HUES48 (cell line): Measurements from ENCODE around the gene ITPR1.

Experiments used
- H3K27ac ChIP-seq: one replicate; pipeline ENCODE4 v1.7.0; 2013; ENCODE audit warnings: low read depth, low read length, inconsistent platforms
- H3K27me3 ChIP-seq: 2 replicates; pipeline ENCODE4 v1.6.1; 2013; ENCODE audit warnings: mild to moderate bottlenecking, low read length; ENCODE audit not compliant: control insufficient read depth, insufficient read depth
- H3K36me3 ChIP-seq: 2 replicates; pipeline ENCODE4 v1.6.1; 2013; ENCODE audit warnings: low read length; ENCODE audit not compliant: control insufficient read depth, insufficient read depth
- H3K4me1 ChIP-seq: 2 replicates; pipeline ENCODE4 v1.6.1; 2013; ENCODE audit warnings: mild to moderate bottlenecking, low read length; ENCODE audit not compliant: control insufficient read depth, insufficient read depth
- H3K4me3 ChIP-seq: 2 replicates; pipeline ENCODE4 v1.5.1; 2013; ENCODE audit warnings: mild to moderate bottlenecking, low read depth, low read length
- H3K9ac ChIP-seq: 2 replicates; pipeline ENCODE4 v1.6.1; 2013; ENCODE audit warnings: mild to moderate bottlenecking, low read depth, low read length, moderate library complexity
- H3K9me3 ChIP-seq: 2 replicates; pipeline ENCODE4 v1.6.1; 2013; ENCODE audit warnings: low read length; ENCODE audit not compliant: control insufficient read depth, insufficient read depth

The ITPR1 gene

DNA sequence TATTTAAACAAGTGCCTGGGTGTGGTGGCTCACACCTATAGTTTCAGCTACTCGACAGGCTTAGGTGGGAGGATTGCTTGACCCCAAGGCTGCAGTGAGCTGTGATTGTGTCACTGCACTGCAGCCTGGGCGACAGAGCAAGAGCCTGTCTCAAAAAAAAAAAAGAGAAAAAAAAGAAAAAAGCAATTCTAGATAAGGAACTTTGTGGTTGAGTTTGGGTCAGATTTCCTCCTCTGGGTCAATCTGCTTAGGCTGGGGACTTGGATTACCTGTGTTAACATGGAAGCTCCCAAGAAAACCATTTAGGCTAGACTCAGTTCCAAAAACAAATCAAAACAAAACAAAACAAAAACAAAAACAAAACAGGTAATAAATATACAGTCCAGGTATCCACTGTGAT, 50.0 kb downstream of the ITPR1 start:
- Histone ChIP-seq H3K27me3 (no peaks in the 10 kb centered on the region), H3K4me1 (no peaks in the 10 kb centered on the region), H3K9ac (no peak overlapping the region), H3K36me3 (no peaks in the 10 kb centered on the region), H3K27ac (no peak overlapping the region), H3K9me3 (no peaks in the 10 kb centered on the region), H3K4me3 (no peak overlapping the region)

DNA sequence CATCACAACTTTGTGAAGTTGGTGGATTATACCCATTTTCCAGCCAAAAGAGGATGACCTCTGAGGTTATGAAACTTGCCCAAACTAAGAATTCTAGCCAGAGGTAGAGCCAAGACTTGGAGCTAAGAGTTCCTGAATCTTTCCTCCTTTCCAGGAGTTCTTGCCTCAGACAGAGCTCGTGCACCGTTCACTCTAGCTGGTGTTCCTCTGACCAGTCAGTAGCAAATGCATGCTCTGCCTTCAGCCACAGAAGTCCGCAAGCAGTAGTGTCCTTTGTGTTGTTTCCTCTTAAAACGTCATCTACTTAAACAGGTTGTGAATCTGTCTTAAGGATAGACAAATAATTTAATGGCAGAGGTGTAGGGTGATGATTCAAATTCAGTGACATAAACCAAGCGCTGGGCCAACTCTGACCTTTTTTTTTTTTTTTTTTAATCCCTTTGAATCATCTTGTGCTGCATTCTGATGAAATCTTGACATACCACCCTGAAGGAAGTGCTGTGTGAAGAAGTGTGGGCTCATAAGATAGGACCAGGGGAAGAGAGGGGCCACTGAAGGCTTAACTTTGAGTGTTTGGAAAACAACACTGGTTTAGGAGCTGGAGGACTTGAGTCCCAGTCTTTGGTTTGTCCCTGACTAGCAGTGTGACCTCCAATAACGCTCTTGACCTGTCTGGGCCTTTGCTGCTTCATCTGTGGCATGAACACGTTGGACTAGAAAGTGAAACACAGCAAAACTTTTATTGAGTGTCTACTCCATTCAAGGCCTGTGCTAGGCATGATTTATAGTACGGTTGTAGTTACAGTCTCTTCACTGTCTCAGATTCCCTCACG, 53.4 kb downstream of the ITPR1 start:
- Histone ChIP-seq H3K4me1 (0 out of 2 replicates have a peak, but pooled peaks cover 3% of the 10 kb centered on the region), H3K9me3 (no peaks in the 10 kb centered on the region), H3K36me3 (no peaks in the 10 kb centered on the region), H3K4me3 (no peak overlapping the region), H3K27ac (no peak overlapping the region), H3K27me3 (no peaks in the 10 kb centered on the region), H3K9ac (no peak overlapping the region)

DNA sequence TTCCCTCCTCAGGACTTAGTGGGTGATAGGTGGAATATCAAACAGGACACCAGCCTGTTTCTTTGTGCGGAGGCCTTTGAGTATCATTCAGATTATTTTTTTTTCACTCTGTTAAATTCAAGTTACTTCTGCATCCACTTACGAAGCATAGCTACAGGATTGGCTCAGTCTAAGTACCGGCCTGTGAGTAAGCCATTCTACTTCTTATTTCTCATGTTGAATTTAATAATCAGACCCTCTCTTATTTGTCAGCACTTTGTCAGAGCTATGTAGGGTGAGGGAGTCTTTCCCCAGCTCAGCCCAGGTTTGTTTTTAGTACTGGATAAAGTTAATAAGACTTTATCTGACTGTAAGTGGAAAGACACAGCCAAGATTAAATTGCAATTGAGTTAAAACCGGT, 54.7 kb downstream of the ITPR1 start:
- H3K9me3 ChIP-seq: no peaks in the 10 kb centered on the region
- H3K27me3 ChIP-seq: no peaks in the 10 kb centered on the region
- H3K4me3 ChIP-seq: no peak overlapping the region
- no peak overlapping the region for H3K9ac ChIP-seq
- H3K36me3 ChIP-seq: no peaks in the 10 kb centered on the region
- H3K4me1 ChIP-seq: 0 out of 2 replicates have a peak, but pooled peaks cover 3% of the 10 kb centered on the region
- H3K27ac ChIP-seq: no peak overlapping the region

DNA sequence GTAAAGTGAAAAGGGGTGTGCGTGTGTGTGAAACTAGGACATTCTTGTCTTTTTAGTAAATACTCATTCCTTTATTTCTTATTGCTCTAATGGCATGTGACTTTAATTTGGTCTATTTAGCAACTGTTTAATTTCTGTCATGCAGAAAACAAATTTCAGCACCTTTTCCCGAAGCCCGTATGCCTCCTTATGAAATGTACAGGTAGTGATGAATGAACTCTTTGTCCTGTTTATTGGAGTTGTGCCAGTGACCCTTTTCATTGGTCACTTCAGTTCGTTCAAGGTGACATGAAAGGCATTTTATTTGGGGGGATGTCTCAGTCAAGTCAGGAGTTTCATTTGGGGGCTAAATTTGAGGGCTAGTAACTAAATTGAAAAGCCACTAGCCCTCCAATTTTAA, 55.2 kb downstream of the ITPR1 start:
- H3K4me3 ChIP-seq: no peak overlapping the region

DNA sequence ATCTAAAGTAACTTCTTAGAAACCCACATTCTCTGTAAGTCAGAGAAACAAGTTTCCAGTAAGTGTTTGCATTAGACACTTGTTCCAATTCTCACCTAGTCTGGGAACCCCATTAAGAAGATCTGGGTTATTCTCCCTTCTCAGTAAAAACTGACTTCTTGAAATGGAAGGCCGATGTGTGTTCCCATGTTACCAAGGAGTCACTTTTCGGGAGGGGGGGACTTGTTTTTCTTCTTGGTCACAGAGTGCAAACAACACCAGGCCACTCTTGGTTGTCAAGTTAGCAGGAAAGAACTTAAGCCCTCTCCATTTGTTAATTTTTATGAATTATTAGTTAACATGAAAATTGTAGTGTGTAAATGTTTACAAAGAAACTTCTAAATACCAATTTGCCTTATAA, 55.6 kb downstream of the ITPR1 start:
- Histone ChIP-seq H3K27me3 (no peaks in the 10 kb centered on the region), H3K36me3 (no peaks in the 10 kb centered on the region), H3K27ac (no peak overlapping the region), H3K9ac (no peak overlapping the region), H3K4me1 (0 out of 2 replicates have a peak, but pooled peaks cover 3% of the 10 kb centered on the region), H3K9me3 (no peaks in the 10 kb centered on the region), H3K4me3 (no peak overlapping the region)

More for the DNA sequence above, 55.2 kb downstream of the ITPR1 start:
- Histone ChIP-seq H3K27ac (no peak overlapping the region), H3K9ac (no peak overlapping the region), H3K36me3 (no peaks in the 10 kb centered on the region), H3K4me1 (0 out of 2 replicates have a peak, but pooled peaks cover 3% of the 10 kb centered on the region), H3K27me3 (no peaks in the 10 kb centered on the region), H3K9me3 (no peaks in the 10 kb centered on the region)

DNA sequence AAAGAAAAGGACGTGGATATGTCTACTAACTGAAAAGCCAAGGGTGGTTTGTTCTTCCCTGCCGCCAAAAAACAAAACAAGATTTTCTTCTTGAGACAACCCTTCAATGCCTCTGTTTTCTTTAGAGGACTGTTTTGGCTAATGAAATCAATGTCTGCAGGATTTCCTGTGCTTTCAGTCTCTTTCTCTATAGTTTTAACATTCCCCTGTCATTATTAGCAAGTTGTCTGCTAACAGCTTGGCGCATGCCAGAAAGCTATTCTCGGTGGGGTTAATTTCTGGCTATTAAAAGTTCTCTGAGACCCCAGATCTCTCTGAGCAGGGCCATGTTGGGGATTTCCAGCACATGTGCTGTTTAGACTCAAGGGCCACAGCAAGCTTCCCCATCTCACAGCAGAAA, 56.7 kb downstream of the ITPR1 start:
- Histone ChIP-seq H3K36me3 (no peaks in the 10 kb centered on the region), H3K27ac (no peak overlapping the region), H3K9ac (no peak overlapping the region), H3K4me3 (no peak overlapping the region), H3K27me3 (no peaks in the 10 kb centered on the region), H3K4me1 (0 out of 2 replicates have a peak, but pooled peaks cover 3% of the 10 kb centered on the region), H3K9me3 (no peaks in the 10 kb centered on the region)

DNA sequence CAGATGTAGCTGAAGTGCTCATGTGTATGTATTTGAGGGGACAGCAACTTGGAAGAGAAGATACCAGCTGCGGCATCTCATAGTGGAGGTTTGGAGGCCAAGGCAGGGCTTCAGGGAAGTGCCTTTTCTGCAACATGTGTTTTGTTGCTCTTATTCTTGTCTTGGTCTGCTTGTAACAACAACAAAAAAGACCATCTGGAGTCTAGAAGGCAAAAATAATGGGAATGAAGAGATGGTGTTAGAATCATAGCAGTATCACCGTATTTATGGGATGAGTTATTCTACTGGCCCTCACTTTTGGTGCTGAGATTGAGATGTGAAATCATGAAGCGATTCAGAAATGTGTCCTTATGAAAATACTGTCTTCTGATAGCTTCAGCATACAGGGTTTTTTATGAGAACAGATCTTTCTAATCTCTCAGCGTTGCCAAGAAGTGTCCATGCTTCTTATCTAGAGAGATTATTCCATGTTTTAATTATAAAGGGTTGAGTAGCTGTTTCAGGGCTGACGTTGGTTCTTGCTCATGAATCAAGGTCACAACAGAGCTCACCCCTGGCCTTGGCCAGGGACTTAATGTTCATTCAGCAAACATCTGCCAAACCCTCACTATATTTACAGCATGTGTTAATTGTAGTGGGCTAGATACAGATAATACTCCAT, 58.0 kb downstream of the ITPR1 start:
- 0 out of 2 replicates have a peak, but pooled peaks cover 3% of the 10 kb centered on the region for H3K4me1 ChIP-seq
- no peaks in the 10 kb centered on the region for H3K9me3 ChIP-seq
- H3K9ac ChIP-seq: no peak overlapping the region
- no peaks in the 10 kb centered on the region for H3K27me3 ChIP-seq
- no peak overlapping the region for H3K27ac ChIP-seq
- no peaks in the 10 kb centered on the region for H3K36me3 ChIP-seq
- H3K4me3 ChIP-seq: no peak overlapping the region

DNA sequence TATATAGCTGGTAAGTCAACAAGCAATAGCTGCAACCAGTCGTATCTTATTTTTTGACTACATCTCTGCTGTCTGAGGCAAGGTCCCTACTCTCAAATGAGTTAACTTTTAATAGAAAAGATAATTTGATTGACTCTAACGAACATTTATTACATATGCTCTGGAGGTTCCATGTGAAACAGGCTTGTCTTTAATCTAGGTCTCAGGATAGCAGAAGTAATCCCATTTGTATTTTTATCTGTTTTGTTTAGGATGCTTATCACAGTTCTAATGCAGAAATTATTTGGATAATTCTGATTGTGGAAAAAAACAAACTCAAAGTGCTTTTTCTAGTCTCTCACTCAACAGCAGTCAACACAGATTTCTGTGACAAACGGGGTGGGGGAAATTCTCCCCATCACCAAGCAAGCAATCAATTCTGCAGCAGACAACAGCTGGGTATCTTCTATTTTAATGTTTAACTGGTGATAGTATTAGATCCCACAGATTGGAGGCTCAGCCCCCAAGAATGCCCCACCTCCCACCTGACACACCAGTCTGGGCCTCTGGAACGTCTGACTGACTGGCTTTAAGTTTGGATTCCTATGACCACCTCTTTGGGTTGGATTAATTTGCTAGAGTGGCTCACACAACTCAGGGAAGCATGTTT, 58.8 kb downstream of the ITPR1 start:
- no peak overlapping the region for H3K27ac ChIP-seq
- H3K4me1 ChIP-seq: 0 out of 2 replicates have a peak, but pooled peaks cover 3% of the 10 kb centered on the region
- H3K9ac ChIP-seq: no peak overlapping the region
- H3K27me3 ChIP-seq: no peaks in the 10 kb centered on the region
- no peaks in the 10 kb centered on the region for H3K36me3 ChIP-seq
- no peak overlapping the region for H3K4me3 ChIP-seq
- H3K9me3 ChIP-seq: no peaks in the 10 kb centered on the region

DNA sequence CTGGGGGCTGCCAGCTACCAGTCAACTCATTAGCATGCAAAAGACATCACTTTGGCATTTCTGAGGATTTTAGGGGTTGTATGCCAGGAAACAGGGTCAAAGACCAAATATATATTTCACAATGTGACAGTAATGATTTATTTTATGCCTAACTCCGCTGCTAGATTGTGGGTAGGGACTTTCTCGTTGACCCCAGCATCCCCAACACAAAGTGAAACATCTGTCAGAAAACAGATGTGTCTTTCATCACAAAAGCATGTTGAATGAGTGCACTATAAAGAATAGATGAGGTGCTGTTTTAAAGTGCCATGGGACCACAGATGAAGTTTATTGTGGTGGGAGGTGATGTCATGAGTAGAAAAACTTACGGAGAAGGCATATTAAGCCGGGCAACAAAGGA, 59.7 kb downstream of the ITPR1 start:
- H3K4me1 ChIP-seq: 0 out of 2 replicates have a peak, but pooled peaks cover 3% of the 10 kb centered on the region
- no peaks in the 10 kb centered on the region for H3K9me3 ChIP-seq
- no peak overlapping the region for H3K27ac ChIP-seq
- H3K36me3 ChIP-seq: no peaks in the 10 kb centered on the region
- no peak overlapping the region for H3K9ac ChIP-seq
- no peak overlapping the region for H3K4me3 ChIP-seq
- no peaks in the 10 kb centered on the region for H3K27me3 ChIP-seq

DNA sequence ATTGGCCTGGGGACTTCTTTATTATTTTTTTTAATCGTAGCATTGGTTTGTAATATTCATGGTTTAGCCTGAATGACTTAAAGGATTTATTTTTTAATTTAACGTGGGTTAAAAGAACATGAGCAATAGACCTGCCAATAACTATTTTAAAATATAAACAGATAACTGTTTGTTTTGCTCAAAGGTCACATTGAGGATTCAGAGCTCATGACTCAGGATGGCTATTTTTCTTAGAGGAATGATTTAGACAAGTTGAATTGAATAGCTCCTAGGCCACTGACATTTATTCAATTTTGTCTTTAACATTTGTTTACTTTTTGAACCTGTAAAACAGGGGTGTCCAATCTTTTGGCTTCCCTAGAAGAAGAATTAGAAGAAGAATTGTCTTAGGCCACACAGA, 68.5 kb downstream of the ITPR1 start:
- H3K9me3 ChIP-seq: no peaks in the 10 kb centered on the region
- no peaks in the 10 kb centered on the region for H3K36me3 ChIP-seq
- H3K9ac ChIP-seq: no peak overlapping the region
- H3K4me3 ChIP-seq: no peak overlapping the region
- H3K27ac ChIP-seq: no peak overlapping the region
- no peaks in the 10 kb centered on the region for H3K27me3 ChIP-seq
- H3K4me1 ChIP-seq: no peaks in the 10 kb centered on the region

DNA sequence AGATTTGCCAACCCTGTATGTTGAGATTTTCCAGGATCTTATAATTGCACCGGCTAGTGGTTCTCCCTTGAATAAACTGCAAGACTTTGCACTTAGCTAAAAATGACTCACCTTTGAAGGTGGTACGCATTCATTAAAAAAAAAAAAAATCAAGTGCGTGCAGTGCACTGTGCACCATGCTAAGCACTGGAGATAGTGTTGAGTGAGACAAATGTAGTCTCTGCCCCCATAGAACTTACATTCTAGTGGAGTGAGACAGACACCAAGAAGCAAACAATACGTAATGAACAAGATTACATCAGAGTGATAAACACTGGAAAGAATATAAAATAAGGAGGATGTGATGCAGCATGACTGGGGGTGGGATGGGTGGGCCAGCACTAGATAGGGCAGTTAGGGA, 69.4 kb downstream of the ITPR1 start:
- H3K36me3 ChIP-seq: no peaks in the 10 kb centered on the region
- no peaks in the 10 kb centered on the region for H3K9me3 ChIP-seq
- no peak overlapping the region for H3K9ac ChIP-seq
- H3K4me3 ChIP-seq: no peak overlapping the region
- H3K4me1 ChIP-seq: no peaks in the 10 kb centered on the region
- no peaks in the 10 kb centered on the region for H3K27me3 ChIP-seq
- no peak overlapping the region for H3K27ac ChIP-seq
